Rectal smooth muscle tissue (tissue), 1 donor: ENCODE data around the gene PDZD2.

Experiments used
- H3K27ac ChIP-seq: one replicate; pipeline ENCODE4 v1.7.0; 2013; ENCODE audit warnings: low read depth, low read length, inconsistent platforms
- H3K27me3 ChIP-seq: one replicate; pipeline ENCODE4 v1.7.0; 2013; ENCODE audit warnings: low read length; ENCODE audit not compliant: control insufficient read depth, insufficient read depth
- H3K36me3 ChIP-seq: one replicate; pipeline ENCODE4 v1.7.0; 2013; ENCODE audit warnings: low read length; ENCODE audit not compliant: control insufficient read depth, insufficient read depth
- H3K4me1 ChIP-seq: one replicate; pipeline ENCODE4 v1.7.0; 2013; ENCODE audit warnings: low read length; ENCODE audit not compliant: control insufficient read depth, insufficient read depth
- H3K4me3 ChIP-seq: one replicate; pipeline ENCODE4 v1.7.0; 2013; ENCODE audit warnings: low read length
- H3K9ac ChIP-seq: one replicate; pipeline ENCODE4 v1.7.0; 2013; ENCODE audit warnings: low read length

PDZD2 gene

DNA sequence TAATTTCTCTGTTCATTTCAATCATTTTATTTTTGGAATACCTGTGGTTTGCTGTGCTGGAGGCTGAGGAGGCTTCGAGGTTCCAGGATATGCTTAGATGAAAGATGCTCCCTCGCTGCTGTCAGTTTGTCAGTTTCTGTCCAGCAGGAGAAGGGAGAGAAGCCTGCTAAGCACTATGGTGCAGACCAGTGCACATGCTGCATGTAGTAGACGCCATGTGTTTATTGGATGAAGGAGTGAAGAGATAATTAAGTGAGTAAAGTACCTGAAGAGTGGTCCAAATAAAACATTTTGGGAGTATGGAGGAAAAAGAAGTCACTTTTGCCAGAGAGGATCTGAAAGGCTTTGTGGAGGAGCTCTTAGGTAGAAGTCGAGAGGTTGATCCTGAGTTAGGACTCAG, 2.1 kb downstream of the PDZD2 start:
- no peak overlapping the region for H3K9ac ChIP-seq
- no peaks in the 10 kb centered on the region for H3K36me3 ChIP-seq
- H3K4me1 ChIP-seq = peaks cover 5% of the 10 kb centered on the region
- H3K27ac ChIP-seq = no peak overlapping the region
- peaks cover 2% of the 10 kb centered on the region for H3K27me3 ChIP-seq
- no peak overlapping the region for H3K4me3 ChIP-seq

DNA sequence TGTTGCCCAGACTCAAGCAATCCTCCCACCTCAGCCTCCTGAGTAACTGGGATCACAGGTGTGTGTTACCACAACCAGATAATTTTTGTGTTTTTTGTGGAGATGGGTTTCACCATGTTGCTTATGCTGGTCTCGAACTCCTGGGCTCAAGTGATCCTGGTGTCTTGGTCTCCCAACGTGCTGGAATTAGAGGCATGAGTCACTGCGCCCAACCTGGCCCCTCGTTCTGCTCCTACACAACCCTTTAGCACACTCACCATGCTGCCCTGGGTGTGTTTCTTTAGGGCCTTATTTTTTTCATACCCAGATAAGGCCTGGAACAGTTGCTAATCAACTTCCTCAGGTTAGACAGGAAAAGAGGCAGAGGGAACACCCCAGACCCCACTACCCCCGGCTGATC, 2.6 kb downstream of the PDZD2 start:
- H3K27me3 ChIP-seq = peaks cover 2% of the 10 kb centered on the region

DNA sequence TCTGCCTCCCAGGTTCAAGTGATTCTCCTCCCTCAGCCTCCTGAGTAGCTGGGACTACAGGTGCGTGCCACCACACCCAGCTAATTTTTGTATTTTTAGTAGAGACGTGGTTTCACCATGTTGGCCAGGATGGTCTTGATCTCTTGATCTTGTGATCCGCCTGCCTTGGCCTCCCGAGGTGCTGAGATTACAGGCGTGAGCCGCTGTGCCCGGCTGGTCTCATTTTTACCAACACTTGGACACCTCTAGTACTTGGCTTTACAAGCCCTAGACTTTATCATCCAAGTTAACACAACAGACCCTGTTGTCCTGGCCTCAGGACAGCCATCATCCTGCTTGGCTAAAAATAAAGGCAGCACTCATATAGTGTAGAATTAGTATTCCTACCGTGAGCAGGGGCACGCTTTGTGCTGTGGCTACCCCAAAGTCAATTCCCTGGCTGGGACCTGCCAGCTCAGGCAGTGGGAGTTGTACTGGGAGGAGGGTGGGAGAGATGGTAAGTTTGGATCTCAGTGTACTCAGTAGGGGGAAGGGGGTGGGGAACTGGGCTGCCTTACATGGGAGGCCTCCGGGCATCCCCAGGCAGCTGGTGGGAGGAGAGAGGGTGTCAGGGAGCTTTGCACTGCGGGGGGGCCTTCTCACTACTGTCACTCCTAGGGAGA, 6.6 kb downstream of the PDZD2 start:
- no peak overlapping the region for H3K9ac ChIP-seq
- H3K27ac ChIP-seq = no peak overlapping the region
- no peaks in the 10 kb centered on the region for H3K27me3 ChIP-seq
- no peaks in the 10 kb centered on the region for H3K4me1 ChIP-seq
- no peaks in the 10 kb centered on the region for H3K36me3 ChIP-seq
- H3K4me3 ChIP-seq = no peak overlapping the region

More for the DNA sequence above, 2.6 kb downstream of the PDZD2 start:
- Histone ChIP-seq H3K9ac (no peak overlapping the region), H3K4me1 (peaks cover 5% of the 10 kb centered on the region), H3K36me3 (no peaks in the 10 kb centered on the region), H3K27ac (no peak overlapping the region), H3K4me3 (no peak overlapping the region)

DNA sequence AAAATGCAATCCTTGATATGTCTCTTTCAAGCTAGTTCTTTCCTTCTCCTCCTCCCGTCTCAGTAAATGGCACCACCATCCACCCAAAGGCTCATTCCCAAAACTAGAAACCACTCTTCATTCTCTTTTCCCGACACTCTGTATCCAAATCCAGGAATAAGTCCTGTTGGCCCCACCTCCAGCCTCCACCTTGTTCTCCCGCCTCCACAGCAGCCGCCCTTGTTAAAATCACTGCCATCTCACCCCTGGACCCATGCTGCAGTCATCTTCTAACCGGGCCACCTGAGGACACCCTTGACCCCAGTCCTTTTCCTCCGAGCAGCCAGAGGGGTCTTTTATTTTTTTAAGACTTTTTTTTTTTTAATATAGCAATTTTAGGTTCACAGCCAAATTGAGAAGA, 9.4 kb downstream of the PDZD2 start:
- H3K4me1 ChIP-seq = no peaks in the 10 kb centered on the region
- H3K36me3 ChIP-seq = no peaks in the 10 kb centered on the region
- H3K27ac ChIP-seq = no peak overlapping the region
- no peaks in the 10 kb centered on the region for H3K27me3 ChIP-seq
- no peak overlapping the region for H3K9ac ChIP-seq
- no peak overlapping the region for H3K4me3 ChIP-seq

DNA sequence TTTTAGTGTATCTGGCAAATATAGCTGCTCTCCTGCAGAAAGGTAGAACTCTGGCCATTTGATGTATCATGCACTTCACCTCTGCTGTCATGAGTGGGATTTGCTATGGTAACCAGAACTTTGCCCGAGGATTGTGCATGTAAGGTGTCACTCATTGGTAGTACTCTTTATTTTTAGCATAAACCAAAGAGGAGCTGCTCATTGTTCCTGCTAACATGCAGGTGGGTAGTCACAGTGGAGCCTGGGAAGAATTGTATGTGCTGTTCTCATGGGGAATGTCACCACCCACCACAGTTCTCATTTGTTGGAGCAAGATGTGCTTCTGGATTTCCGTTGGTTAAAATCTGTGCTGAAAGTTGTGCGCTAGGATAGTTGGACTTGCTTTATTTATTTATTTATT, 12.3 kb downstream of the PDZD2 start:
- H3K27me3 ChIP-seq = no peaks in the 10 kb centered on the region
- no peak overlapping the region for H3K27ac ChIP-seq
- H3K36me3 ChIP-seq = no peaks in the 10 kb centered on the region
- H3K4me1 ChIP-seq = no peaks in the 10 kb centered on the region
- H3K4me3 ChIP-seq = no peak overlapping the region
- no peak overlapping the region for H3K9ac ChIP-seq

DNA sequence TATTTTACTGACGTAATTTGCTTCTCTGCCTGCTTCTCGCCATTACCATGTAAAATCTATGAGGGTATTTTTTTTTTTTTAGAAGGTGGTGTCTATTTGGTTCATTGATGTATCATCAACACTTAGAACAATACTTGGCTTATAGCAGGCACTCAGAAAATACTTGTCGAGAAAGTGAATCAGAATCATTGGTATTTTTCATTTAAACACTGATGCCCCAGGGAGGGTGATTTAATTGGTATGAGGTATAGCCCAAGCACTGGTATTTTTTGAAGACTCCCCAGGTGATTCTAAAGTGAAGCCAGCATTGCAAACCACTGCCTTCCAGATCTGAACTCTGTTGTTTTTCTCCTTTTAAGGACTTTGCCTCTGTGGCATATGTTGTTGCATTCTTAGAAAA, 16.6 kb downstream of the PDZD2 start:
- Histone ChIP-seq H3K27me3 (no peaks in the 10 kb centered on the region), H3K9ac (no peak overlapping the region), H3K4me1 (no peaks in the 10 kb centered on the region), H3K36me3 (no peaks in the 10 kb centered on the region), H3K27ac (no peak overlapping the region), H3K4me3 (no peak overlapping the region)

DNA sequence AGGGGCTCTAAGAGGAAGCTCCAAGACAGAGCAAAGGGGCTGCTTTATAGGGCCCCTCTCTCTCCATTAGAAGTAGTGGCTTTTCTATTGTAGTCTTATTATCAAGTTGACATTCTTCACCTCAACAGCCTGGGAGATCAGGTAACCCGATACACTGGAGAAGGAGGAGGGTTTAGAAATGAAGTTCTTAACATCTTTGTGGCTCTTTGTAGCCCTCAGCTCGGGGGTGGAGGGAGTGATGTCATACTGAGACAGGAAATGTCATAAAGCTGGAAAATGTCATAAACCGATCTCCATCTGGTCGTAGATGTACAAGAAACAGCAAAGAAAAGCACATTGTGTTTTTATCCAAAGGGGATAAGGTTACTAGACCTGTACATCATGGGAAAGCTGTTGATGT, 17.9 kb downstream of the PDZD2 start:
- no peak overlapping the region for H3K27ac ChIP-seq
- no peaks in the 10 kb centered on the region for H3K36me3 ChIP-seq
- no peaks in the 10 kb centered on the region for H3K4me1 ChIP-seq
- H3K9ac ChIP-seq = no peak overlapping the region
- H3K27me3 ChIP-seq = no peaks in the 10 kb centered on the region
- H3K4me3 ChIP-seq = no peak overlapping the region

DNA sequence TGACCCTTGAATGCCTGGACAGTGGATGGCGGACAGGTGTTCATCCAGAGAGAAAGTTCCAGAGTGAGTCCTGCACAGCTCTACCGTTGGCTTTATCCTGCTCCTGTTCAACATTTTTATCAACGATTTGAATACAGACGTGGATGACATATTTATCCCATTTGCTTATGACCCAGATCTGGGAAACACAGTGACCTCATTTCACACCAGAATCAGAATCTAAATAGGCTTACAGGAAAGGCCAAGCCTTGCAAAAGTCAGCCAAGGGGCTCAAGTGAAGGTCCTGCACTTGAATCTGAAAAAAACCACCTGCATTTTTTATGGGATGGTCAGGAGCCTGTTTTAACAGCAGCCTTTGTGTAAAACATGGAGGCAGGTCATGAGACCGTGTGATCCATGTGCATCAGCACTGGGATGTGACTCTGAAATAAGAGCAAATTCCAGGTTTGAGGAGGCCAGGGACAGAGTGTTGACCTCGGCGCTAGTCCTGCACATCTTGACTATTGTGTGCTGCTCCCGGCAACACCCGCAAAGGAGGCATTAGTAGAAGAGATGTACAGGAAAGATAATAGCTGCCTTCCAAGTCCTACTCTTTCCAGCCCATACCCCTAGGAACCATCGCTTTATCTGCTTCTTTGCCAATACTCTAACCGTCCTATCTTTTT, 18.5 kb downstream of the PDZD2 start:
- Histone ChIP-seq H3K9ac (no peak overlapping the region), H3K36me3 (no peaks in the 10 kb centered on the region), H3K27ac (no peak overlapping the region), H3K4me1 (no peaks in the 10 kb centered on the region), H3K4me3 (no peak overlapping the region), H3K27me3 (no peaks in the 10 kb centered on the region)

DNA sequence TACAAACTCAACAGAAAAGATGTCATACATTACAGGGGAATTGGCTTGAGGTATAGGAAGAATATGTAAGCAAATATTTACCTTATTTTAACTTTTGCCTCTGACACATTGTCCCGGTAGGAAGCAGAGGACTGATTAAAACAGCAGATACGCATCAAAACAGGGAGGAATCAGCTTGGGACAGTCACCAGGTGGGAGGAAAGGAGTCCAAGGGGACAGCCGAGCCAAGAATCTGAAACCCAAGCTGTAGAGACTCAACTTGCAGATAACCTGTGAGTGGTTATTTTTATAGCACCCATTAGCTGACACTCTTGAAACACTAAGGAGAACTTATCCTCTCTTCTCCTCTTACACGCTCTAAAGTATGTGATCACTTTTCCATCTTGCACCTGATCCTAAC, 22.3 kb downstream of the PDZD2 start:
- Histone ChIP-seq H3K9ac (no peak overlapping the region), H3K4me1 (no peaks in the 10 kb centered on the region), H3K4me3 (no peak overlapping the region), H3K36me3 (no peaks in the 10 kb centered on the region), H3K27me3 (no peaks in the 10 kb centered on the region), H3K27ac (no peak overlapping the region)

DNA sequence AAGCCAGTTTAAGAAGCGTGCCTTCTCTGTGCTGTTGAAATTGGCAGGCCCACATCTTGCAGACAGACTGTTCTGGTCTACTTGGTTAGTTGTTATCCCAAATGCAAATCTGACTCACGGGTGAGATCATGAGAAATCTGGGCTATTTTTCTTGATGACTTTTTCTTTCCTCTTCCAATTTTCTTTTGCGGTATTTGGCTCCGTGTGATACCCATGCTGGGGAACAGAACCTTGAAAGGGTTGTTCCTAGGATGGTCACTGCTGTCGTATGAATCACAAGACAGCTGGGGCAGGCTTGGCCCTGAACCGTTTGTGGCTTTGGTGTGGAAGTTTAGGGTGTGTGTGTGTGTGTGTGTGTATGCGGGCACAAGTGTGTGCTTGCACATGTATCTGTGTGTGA, 24.6 kb downstream of the PDZD2 start:
- Histone ChIP-seq H3K27ac (no peak overlapping the region), H3K4me3 (no peak overlapping the region), H3K9ac (no peak overlapping the region), H3K36me3 (no peaks in the 10 kb centered on the region), H3K4me1 (no peaks in the 10 kb centered on the region), H3K27me3 (no peaks in the 10 kb centered on the region)

DNA sequence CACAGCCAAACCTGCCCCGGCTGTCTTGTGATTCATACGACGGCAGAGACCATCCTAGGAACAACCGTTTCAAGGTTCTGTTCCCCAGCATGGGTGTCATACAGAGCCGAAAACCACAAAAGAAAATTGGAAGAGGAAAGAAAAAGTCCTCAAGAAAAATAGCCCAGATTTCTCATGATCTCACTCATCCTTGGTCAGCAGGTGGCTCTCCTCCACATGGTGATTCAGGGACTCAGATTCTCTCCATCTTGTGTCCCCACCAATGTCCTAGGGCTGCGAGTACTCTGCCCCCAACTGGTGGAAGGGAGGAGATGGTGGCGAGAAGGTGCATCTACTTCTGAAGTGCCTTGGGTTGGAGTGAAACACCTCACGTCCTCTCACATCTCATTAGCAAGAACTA, 25.6 kb downstream of the PDZD2 start:
- H3K36me3 ChIP-seq = no peaks in the 10 kb centered on the region
- H3K4me3 ChIP-seq = no peak overlapping the region
- H3K4me1 ChIP-seq = no peaks in the 10 kb centered on the region
- H3K27ac ChIP-seq = no peak overlapping the region
- no peak overlapping the region for H3K9ac ChIP-seq
- H3K27me3 ChIP-seq = no peaks in the 10 kb centered on the region

DNA sequence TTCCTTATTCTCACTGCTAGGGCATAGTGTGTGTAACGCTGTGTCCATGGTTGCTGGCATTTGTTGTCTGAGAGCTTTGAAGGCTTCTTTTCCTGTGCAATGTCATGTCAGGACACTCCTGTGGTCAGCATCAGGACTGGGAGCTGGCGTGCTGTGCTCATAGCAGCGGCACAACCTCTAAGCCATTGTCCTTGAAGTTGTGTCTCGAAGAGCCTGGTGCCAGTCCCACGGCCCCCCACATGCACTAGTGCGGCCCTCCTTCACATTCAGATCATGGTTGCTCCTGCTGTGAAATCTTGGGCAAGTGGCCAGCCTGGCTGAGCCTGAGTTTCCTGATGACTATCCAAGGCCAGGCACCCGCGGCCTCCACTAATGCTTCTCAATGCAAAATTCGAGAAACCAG, 32.4 kb downstream of the PDZD2 start:
- no peaks in the 10 kb centered on the region for H3K4me1 ChIP-seq
- H3K4me3 ChIP-seq = no peak overlapping the region
- H3K27me3 ChIP-seq = no peaks in the 10 kb centered on the region
- no peaks in the 10 kb centered on the region for H3K36me3 ChIP-seq
- H3K9ac ChIP-seq = no peak overlapping the region
- H3K27ac ChIP-seq = no peak overlapping the region

DNA sequence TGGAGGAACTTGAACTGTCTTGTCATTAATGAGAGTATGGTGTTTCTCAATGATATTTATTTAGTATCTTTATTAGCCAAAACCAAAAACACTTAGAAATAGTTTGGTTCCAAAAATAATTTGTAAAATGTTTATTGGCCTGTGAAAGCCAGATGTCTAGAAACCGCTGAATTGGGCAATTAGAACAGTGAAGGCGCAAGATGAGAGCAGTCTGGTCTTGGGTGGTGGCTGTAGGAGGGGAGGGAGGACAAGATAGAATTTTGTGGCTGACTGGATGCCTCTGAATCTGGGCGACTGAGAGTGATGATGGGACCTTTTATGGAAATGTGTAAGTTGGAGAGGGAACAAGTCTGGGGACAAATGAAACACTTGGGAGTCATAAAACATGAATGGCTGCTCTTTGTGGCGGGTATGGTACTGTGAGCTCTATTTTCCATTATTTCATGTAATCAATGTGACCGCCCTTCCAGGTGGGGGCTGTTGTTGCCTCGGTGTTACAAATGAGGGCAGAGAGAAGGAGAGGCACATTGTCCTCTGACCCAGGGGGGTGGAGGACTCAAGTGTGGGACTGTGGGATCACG, 35.5 kb downstream of the PDZD2 start:
- no peak overlapping the region for H3K9ac ChIP-seq
- H3K27ac ChIP-seq = no peak overlapping the region
- H3K4me1 ChIP-seq = no peaks in the 10 kb centered on the region

More for the DNA sequence above, 35.5 kb downstream of the PDZD2 start:
- H3K4me3 ChIP-seq = no peak overlapping the region
- H3K36me3 ChIP-seq = no peaks in the 10 kb centered on the region
- H3K27me3 ChIP-seq = no peaks in the 10 kb centered on the region
